Activated naive CD8-positive, alpha-beta T cell (primary cell): ENCODE results near the gene BNIP5.

Experiments used
- H3K27ac Mint-ChIP-seq: one replicate; pipeline ENCODE4 v1.8.0; 2021; ENCODE audit warnings: mixed read lengths
- H3K27me3 Mint-ChIP-seq: one replicate; pipeline ENCODE4 v1.8.0; 2021; ENCODE audit warnings: mixed read lengths
- H3K36me3 Mint-ChIP-seq: one replicate; pipeline ENCODE4 v1.8.0; 2021; ENCODE audit warnings: mixed read lengths
- H3K4me1 Mint-ChIP-seq: one replicate; pipeline ENCODE4 v1.8.0; 2021; ENCODE audit warnings: low read depth, mixed read lengths
- H3K4me3 Mint-ChIP-seq: one replicate; pipeline ENCODE4 v1.8.0; 2021; ENCODE audit warnings: mild to moderate bottlenecking, mixed read lengths
- H3K9me3 Mint-ChIP-seq: one replicate; pipeline ENCODE4 v1.8.0; 2021; ENCODE audit warnings: low read depth, mixed read lengths

BNIP5 gene, protein sequence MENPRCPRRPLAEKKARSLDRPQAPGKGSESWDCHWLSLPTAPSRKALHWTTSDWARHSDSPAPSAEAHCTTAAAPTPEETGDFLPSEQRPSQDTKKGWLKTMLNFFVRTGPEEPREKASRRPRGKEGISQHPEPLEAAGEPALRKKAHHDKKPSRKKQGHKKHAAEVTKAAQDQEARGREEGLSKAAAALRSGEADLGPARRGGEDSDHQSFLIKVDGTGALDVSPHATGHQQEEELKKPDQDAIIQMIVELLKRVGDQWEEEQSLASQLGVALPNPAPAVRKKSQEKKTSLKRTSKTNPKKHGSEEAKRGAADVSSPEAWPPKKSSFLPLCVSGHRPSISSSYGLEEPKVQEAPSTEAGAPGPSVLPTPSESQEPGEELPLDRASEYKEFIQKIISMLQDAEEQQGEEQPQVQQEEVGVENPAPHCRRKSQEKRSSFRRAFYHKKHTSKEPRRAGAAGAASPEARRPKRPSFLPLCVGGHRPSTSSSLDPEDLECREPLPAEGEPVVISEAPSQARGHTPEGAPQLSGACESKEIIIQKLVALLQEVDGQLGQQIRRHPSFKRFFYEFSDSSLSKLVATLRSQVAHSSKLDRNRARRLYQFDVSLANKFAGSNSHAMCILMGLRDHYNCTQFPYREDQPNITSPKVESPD

DNA sequence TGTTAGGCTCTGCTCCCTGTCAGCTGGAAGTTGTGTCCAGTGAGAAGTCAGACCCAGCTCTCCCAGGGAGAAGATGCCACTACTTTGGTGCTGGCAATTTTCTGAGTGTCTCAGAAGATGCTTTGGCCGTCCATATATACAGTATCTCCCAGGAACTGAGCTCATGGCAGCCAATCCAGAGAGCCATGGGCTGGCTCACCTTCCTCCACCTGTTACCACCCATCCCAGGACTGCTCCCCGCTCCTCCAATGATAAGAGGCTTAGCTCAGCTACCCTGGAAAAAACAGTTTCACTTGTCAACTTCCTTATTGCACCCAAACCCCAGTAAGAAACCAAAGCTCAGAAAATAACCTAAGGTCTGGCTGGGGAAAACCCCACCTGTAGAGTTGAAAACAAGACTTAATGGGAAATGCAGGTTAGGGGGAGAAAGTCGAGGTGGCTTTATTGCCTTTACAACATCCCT is at the start of gene BNIP5:
Gene BNIP5 (minus strand): TSS at position 110 of the 463 bp plus-strand sequence. CDS start 6,198 bp downstream, outside the sequence.
- H3K27ac Mint-ChIP-seq: peak within 1 kb of the TSS; percentile 46
- H3K36me3 Mint-ChIP-seq: no peaks in the 10 kb centered on the region
- H3K4me1 Mint-ChIP-seq: peaks cover 14% of the 10 kb centered on the region
- no peaks in the 10 kb centered on the region for H3K9me3 Mint-ChIP-seq
- H3K27me3 Mint-ChIP-seq: peaks cover 19% of the 10 kb centered on the region
- H3K4me3 Mint-ChIP-seq: no peak within 1 kb of the TSS

DNA sequence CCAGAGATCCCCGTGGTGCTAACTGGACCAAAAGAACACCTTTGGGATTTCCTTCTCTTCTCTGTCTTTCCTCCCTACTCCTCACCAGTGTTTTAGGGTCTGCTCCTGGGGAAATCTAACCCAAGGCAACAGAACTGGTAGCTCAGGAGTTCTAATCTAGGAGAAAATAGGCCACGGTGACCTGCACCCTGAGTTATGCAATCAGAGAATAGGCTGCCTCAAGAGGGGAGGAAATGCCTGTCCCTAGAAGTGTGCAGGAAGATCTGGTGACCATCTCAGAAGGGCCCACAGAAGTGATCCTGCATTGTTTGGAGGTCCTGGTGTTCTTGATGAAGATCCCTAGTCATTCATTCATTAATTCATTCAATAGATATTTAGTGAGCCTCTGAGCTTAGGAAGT is 47.4 kb upstream of the BNIP5 start:
- peaks cover 25% of the 10 kb centered on the region for H3K4me1 Mint-ChIP-seq
- H3K4me3 Mint-ChIP-seq: no peak overlapping the region
- H3K27me3 Mint-ChIP-seq: peaks cover 14% of the 10 kb centered on the region
- no peaks in the 10 kb centered on the region for H3K9me3 Mint-ChIP-seq
- no peak overlapping the region for H3K27ac Mint-ChIP-seq
- H3K36me3 Mint-ChIP-seq: no peaks in the 10 kb centered on the region

DNA sequence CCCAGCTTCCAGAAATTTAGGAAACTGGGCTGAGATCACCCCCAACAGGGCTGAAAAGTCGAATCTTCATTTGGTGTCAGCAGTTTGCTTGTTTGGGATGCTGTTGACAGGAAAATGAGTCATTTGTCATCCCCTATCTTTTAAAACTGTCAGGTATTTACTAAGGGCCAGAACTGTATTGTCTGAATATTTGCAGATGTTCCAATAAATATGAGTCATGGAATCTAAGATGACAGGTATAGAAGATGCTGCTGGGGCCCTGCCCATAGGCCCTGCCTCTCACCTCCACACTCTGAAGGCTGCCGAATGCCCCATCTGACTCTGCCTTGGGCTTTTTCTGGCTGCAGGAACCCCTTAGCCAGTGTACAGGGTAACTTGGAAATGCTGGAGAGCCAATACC is 46.9 kb upstream of the BNIP5 start:
- peaks cover 13% of the 10 kb centered on the region for H3K27me3 Mint-ChIP-seq
- no peak overlapping the region for H3K27ac Mint-ChIP-seq
- peaks cover 25% of the 10 kb centered on the region for H3K4me1 Mint-ChIP-seq
- H3K4me3 Mint-ChIP-seq: no peak overlapping the region
- no peaks in the 10 kb centered on the region for H3K9me3 Mint-ChIP-seq
- H3K36me3 Mint-ChIP-seq: no peaks in the 10 kb centered on the region

DNA sequence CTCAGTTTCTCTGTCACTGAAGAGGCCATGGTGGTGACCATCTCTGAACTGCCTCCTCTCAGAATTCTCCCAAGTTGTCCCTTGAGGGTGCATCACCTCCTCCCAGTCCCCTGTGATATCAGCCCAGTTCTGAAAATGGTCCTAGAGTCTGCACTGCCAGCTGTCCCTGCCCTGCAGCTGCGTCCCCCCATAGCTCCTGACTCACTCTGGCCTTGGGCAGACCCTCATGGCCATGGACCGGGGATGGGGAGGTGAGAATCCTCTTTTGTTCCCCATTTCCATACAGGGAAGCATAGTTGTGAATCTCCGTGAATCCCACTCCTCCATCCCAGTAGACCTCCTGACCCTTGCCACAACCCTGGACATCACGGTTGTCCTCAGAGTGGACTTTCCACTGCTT is 46.3 kb upstream of the BNIP5 start:
- Mint-ChIP-seq H3K36me3 (no peaks in the 10 kb centered on the region), H3K4me3 (no peak overlapping the region), H3K9me3 (no peaks in the 10 kb centered on the region), H3K27ac (no peak overlapping the region), H3K27me3 (peaks cover 9% of the 10 kb centered on the region), H3K4me1 (peaks cover 21% of the 10 kb centered on the region)

DNA sequence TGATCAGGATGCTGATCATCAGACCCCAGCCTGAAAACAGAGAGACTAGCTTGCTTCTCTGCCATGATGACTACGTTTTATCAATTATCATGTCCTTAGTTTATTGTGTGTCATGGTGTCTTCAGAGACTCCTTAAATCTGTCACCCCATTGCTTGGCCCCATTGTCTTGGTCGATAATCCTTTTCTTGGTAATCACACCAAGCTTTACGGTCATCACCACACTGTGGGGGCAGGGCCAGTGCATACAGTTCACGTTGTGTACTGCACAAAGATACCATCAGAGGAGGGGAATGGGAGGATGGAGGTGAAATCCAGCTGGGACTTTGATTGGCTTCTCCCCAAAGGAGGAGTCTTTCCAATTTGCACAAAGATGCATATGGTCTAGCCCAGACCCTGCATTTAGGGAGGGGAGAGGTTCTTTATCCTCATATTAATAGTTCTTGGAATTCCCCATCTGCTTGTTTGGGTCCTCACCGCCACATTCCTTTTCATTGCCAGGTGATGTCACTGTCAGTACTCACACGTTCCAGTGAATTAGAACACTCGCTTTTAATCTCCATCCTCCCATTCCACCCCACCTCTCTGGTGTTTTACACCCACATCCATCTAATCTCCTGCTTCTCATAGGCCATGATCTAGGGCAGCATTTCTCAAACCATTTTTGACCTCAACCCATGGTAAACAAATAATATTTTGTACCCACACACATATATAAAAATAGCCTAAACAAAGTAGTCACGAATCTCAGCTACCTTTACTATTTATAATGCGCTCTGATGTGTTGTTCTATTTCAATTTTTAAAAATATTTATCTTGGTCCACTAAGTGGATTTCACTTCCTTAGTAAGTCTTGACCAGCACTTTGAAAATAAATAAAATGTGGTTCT is 45.1 kb upstream of the BNIP5 start:
- Mint-ChIP-seq H3K4me3 (no peak overlapping the region), H3K27me3 (peaks cover 6% of the 10 kb centered on the region), H3K4me1 (peaks cover 11% of the 10 kb centered on the region), H3K9me3 (no peaks in the 10 kb centered on the region), H3K27ac (no peak overlapping the region), H3K36me3 (no peaks in the 10 kb centered on the region)

DNA sequence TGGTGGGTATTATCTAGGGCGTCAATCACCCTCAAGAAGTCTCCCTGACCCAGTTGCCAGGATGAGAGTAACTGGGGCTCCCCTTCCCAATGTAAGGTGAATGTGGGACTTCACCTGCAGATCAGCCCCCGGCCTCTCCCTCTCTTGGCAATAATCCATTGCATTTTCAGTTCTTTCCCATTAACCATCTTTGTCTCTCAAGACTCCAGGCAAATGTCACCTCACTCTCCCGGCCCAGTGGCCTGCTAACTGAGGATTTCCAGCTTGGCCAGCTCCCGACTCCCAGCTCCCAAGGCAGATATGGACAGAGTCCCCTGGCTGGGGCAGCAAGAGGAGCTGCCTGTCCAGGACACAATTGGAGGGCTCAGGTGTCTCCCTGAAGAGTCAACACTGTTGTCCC is 43.5 kb upstream of the BNIP5 start:
- Mint-ChIP-seq H3K9me3 (no peaks in the 10 kb centered on the region), H3K4me3 (no peak overlapping the region), H3K4me1 (no peaks in the 10 kb centered on the region), H3K27ac (no peak overlapping the region), H3K36me3 (no peaks in the 10 kb centered on the region), H3K27me3 (no peaks in the 10 kb centered on the region)

DNA sequence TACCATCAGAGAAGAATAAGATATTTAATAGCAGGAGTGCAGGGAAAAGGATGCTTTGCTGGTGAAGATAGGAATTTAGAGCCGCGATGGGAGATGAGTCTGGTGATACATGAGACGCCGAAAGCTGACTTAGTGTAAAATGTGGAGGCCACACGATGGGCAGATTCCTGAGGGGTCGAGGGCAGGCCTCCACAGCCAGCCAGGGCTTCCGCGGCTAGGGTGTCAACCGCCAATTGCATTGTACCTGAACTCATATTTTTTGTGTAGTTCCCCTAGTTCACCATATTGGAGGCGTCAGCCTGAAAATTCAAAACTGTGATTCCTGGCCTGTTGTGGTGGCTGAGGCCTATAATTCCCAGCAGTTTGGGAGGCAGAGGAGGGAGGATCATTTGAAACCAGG is 42.2 kb upstream of the BNIP5 start:
- Mint-ChIP-seq H3K4me1 (no peaks in the 10 kb centered on the region), H3K9me3 (no peaks in the 10 kb centered on the region), H3K4me3 (no peak overlapping the region), H3K27me3 (no peaks in the 10 kb centered on the region), H3K36me3 (no peaks in the 10 kb centered on the region), H3K27ac (no peak overlapping the region)

DNA sequence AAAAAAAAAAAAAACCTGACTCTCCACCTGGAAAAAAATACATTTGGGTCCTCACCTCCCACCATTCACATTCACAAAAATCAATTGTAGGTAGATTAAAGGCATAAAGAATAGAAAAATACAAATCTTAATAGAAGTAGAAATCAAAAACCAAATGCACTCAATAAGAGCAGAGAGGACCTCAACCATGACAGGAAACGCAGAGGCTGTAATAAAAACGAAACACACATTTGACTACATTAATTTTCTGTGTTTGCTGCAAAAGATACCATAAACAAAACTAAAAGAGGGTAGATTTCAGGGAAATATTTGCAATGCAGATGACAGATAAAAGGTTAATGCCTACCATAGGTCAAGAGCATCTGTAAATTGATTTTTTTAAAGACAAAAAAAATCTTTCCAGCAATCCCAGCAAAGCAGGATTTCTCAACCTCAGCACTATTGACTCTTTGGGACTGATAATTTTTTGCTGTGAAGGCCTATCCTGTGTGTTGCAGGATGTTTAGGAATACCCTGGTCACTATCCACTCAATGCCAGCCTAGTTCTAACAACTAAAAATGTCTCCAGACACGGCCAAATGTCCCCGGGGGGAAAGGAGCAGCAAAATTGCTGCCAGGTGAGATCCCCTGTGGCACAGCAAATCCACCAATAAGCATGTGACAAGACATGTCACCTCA is 41.7 kb upstream of the BNIP5 start:
- no peaks in the 10 kb centered on the region for H3K4me1 Mint-ChIP-seq
- H3K4me3 Mint-ChIP-seq: no peak overlapping the region

DNA sequence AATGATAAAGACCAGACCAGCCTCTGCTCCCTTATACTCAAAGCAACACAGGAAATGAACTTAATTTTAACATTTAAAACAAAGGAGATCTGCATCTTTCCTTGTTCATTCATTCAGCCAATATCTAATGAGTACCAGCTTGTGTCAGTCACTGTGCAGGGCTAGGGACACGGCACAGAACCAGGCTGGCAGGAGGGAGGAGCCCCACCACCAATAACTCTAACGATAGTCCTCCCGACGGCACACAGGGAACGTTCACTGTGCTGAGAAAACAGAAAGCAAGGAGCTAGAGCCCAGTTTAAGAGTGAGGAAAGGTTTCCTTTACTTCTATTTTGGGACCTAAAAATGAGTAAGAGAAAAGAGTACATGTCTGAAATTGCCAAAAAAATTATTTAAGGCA is 40.9 kb upstream of the BNIP5 start:
- H3K27ac Mint-ChIP-seq: no peak overlapping the region
- H3K4me3 Mint-ChIP-seq: no peak overlapping the region
- no peaks in the 10 kb centered on the region for H3K36me3 Mint-ChIP-seq

More for the DNA sequence above, 41.7 kb upstream of the BNIP5 start:
- Mint-ChIP-seq H3K9me3 (no peaks in the 10 kb centered on the region), H3K27ac (no peak overlapping the region), H3K36me3 (no peaks in the 10 kb centered on the region), H3K27me3 (no peaks in the 10 kb centered on the region)

DNA sequence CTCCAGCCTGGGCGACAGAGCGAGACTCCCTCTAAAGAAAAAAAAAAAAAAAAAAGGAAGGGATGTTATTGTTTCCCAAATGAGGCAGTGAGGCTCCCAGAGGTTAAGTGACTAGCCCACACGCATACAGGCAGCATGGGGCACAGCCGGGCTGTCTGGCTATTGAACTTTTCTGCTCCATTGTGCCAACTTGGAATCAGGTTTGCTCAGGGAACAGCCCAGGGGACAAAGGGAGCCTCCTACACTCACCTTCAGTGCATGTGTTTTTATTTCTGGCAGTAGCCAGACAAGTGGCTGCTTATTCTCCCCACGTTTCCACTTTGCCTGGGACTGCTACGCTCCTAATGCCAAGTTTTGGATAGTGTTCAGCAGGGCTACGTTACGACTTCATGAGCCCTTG is 40.1 kb upstream of the BNIP5 start:
- H3K4me1 Mint-ChIP-seq: no peaks in the 10 kb centered on the region
- H3K9me3 Mint-ChIP-seq: no peaks in the 10 kb centered on the region
- H3K27me3 Mint-ChIP-seq: peaks cover 2% of the 10 kb centered on the region
- no peak overlapping the region for H3K4me3 Mint-ChIP-seq
- no peak overlapping the region for H3K27ac Mint-ChIP-seq
- no peaks in the 10 kb centered on the region for H3K36me3 Mint-ChIP-seq

More for the DNA sequence above, 40.9 kb upstream of the BNIP5 start:
- Mint-ChIP-seq H3K27me3 (peaks cover 1% of the 10 kb centered on the region), H3K9me3 (no peaks in the 10 kb centered on the region), H3K4me1 (no peaks in the 10 kb centered on the region)

DNA sequence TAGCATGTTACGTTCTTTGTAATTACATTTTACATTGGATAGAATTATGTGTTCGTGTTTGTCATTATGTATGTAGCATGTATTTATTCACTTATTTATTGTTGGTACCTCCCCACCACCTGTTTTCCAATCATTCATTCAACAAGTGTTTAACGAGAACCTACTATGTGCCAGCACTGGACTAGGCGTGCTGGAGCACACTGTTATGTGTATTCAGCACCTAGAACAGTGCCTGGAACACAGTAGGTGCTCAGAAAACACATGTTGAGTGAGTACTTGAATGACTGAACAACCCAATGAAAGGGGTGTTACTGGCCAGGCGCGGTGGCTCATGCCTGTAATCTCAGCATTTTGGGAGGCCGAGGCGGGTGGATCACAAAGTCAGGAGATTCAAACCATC is 39.5 kb upstream of the BNIP5 start:
- Mint-ChIP-seq H3K4me3 (no peak overlapping the region), H3K9me3 (no peaks in the 10 kb centered on the region), H3K36me3 (no peaks in the 10 kb centered on the region), H3K27ac (no peak overlapping the region), H3K4me1 (no peaks in the 10 kb centered on the region), H3K27me3 (peaks cover 2% of the 10 kb centered on the region)

DNA sequence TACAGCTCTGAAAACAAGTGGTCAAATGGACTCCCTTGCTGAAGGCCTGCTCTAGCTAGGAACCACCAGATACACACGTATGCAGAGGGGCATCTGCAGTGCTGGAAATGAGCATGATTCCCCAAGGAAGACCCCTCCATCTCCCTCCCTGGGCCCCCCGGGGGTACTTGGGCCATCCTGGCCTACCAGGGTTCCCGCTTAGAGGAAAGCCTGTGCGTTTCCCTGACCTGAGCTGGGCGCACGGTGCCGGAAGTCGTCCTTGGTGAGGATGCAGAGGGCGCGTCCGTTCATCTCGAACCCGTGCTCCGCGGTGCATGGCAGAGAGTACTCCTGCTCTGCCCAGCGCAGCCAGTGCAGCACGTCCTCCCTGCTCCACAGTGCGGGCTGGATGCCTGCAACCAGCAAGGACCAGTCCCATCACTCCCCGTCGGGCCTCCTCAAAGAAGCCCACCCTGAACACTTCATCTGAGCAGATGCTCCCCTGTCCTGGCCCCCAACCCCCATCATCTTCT is 39.0 kb upstream of the BNIP5 start:
- Mint-ChIP-seq H3K4me3 (no peak overlapping the region), H3K4me1 (no peaks in the 10 kb centered on the region)

DNA sequence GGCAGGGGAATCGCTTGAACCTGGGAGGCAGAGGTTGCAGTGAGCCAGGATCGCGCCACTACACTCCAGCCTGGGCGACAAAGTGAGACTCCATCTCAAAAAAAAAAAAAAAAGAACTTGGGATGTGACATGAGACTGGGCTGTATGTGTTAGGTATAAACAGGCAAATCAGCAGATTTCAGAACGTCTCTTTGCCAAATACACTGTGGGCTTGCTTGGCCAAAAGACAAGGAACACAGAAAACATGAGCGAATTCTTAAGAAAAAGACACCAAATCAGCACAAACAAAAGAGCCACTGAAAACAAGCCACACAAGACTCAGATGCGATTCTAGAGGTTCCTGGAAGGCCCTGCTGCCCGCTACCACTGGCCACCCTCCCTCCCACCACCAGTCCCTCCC is 38.3 kb upstream of the BNIP5 start:
- no peak overlapping the region for H3K27ac Mint-ChIP-seq
- no peaks in the 10 kb centered on the region for H3K36me3 Mint-ChIP-seq
- H3K27me3 Mint-ChIP-seq: peaks cover 2% of the 10 kb centered on the region
- H3K9me3 Mint-ChIP-seq: no peaks in the 10 kb centered on the region
- no peaks in the 10 kb centered on the region for H3K4me1 Mint-ChIP-seq
- no peak overlapping the region for H3K4me3 Mint-ChIP-seq

More for the DNA sequence above, 39.0 kb upstream of the BNIP5 start:
- Mint-ChIP-seq H3K36me3 (no peaks in the 10 kb centered on the region), H3K9me3 (no peaks in the 10 kb centered on the region), H3K27ac (no peak overlapping the region), H3K27me3 (peaks cover 2% of the 10 kb centered on the region)

DNA sequence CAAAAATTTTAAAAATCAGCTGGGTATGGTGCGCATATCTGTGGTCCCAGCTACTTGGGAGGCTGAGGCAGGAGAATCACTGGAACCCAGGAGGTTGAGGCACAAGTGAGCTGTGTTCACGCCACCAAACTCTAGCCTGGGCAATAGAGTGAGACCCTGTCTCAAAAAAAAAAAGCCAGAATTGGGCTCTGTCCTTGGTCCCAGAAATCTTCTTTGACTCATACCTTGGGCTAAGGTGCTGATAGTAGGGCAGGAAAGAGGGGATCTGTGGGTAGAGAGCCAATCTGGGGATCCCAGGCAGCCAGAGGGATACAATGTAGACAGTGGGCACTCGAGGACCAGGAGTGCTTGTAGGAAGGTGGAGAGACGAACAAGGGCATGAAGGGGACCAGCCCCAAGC is 37.5 kb upstream of the BNIP5 start:
- Mint-ChIP-seq H3K27me3 (peaks cover 2% of the 10 kb centered on the region), H3K9me3 (no peaks in the 10 kb centered on the region), H3K27ac (no peak overlapping the region), H3K36me3 (no peaks in the 10 kb centered on the region), H3K4me1 (no peaks in the 10 kb centered on the region), H3K4me3 (no peak overlapping the region)
